Stimulated activated CD4-positive, alpha-beta T cell treated with anti-CD3 and anti-CD28 coated beads, Interleukin-2, amount 100 ng/mL, for 4 hours (primary cell): ENCODE results near the gene STIM2.

Source experiments
- DNase-seq: peaks from one replicate; pipeline ENCODE4 v3.0.0-alpha.2; 2020; ENCODE audit warnings: low read depth

STIM2 gene

GRCh38 chr4:26907731-26908599 is 47.3 kb downstream of the STIM2 start:
- no peak for DNase-seq

DNA sequence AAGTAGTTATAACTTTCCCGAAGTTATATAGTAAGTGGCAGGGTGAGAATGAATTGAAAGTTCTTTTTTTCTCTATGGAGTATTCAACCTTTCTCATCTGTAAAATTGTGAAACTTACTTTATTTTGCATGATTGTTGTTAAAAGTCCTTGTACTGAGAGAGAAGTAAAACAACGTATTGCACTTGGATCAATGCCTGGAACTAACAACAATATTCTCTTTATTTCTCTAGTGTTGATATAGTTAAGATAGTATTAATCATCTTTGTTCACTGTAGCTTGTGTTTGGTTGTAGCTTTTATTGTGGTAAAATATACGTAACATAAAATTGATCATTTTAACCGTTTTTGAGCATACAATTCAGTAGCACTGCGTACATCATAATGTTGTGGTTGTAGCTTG is 48.7 kb downstream of the STIM2 start:
- no peak for DNase-seq

DNA sequence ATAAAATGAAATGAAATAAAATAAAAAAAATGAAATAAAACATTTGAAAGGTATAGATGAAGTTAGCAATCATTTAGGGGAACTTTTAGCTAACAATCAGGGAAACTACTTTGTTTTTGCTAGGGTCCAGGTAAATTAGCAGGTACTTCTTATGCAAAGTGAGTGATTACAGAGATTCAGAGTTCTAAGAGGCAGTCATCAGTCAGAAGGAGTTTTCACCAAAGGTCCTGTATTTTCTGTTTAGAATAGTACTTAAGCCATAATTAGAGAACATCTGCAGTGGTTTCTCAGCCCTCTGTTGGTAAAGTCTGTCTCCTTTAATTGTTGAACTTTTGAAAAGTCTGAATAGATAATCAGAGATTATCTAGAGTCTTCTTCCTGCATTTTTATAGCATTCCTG is 50.6 kb downstream of the STIM2 start:
- no peak for DNase-seq

DNA sequence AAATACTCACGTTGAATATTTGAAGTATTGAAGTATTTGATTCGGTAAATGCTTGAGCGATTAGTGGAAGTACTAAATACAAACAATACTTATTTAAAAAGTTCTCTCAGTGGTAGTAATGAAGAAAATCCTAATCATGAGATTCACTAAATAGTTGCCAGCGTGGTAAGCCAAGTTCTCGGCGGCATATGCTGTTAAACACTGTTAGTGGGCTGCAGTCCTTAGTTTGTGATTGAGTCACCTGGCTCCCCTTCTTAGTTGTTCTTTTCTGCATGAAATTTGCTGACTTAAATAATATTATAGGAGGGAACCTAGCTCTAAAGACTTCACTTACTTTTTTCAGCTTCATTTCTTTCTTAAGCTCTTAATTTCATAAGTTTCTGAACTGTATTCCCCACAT is 51.4 kb downstream of the STIM2 start:
- DNase-seq = no peak

DNA sequence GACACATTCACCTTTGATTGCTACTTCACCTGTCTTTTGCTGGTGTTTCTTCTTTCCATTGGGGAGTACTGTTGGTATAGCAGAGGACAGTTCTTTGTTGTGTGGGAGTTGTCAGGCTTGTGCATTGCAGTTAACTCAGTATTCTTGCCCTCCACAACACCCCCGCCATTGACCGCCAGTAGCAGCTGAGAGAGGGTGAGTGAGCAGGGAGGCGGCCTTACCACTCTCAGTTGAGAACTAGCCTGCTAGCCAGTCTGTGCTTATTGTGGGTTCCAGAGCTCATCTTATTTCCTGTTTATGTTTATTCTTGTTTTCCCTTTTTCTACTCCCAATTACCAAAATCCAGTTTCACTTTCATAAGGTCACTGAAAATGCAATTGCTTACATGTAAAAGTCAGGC is 52.2 kb downstream of the STIM2 start:
- no peak for DNase-seq

DNA sequence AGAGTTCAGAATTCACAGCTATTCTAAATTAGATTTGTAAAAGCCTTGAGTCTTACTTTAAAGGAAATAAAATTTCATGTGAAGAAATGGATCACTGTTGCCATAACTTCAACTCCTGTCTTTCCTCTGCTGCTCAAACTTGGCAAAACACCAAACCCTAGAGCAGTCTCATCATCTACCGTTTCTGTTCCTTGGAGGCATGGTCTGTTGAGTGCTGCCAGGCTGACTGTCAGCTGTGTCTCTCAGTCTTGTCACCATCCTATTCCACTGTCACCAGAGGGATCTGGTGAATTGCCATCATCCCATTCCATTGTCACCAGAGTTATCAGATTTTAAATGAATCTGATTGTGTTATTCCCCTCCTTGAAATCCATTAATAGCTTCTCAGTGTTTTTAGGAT is 55.6 kb downstream of the STIM2 start:
- DNase-seq = no peak

DNA sequence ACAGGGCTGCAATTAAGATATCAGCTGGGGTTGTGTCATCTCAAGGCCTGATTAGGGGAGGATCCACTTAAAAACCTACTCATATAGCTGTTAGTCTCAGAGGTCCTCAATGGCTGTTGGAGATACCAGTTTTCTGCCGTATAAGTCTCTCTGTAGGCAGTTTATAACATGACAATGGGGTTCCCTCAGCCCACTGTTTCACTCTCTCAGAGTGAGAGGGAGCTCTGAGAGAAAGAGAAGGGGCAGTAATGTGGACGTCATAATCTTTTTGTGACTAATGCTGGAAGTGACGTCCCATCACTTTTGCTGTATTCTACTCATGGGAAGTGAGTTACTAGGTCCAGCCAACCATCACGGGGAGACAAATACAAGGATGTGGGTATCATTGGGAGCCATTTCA is 70.3 kb downstream of the STIM2 start:
- DNase-seq = no peak

- DNase-seq = no peak
Measured at GRCh38 chr4:26931451-26931850, 70.8 kb downstream of the STIM2 start.

DNA sequence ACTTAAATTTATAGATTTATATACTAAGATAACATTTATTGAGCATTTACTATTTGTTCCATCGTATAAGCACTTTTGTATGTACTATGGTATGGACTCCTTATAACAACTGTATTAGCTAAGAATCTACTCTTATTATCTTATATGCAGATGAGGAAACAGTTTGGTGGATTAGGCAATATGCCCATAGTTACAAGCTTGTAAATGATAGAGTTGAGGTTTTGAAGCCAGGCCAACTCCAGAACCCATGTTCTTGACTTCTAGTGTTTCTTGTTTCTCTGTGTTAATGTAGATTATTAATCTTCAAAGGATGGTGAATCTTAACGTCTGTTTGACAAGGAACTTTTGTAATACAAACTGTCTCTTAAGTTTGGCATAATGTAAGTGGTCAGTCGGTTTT is 71.3 kb downstream of the STIM2 start:
- DNase-seq = no peak

GRCh38 chr4:26935397-26935796 is 74.8 kb downstream of the STIM2 start:
- no peak for DNase-seq

DNA sequence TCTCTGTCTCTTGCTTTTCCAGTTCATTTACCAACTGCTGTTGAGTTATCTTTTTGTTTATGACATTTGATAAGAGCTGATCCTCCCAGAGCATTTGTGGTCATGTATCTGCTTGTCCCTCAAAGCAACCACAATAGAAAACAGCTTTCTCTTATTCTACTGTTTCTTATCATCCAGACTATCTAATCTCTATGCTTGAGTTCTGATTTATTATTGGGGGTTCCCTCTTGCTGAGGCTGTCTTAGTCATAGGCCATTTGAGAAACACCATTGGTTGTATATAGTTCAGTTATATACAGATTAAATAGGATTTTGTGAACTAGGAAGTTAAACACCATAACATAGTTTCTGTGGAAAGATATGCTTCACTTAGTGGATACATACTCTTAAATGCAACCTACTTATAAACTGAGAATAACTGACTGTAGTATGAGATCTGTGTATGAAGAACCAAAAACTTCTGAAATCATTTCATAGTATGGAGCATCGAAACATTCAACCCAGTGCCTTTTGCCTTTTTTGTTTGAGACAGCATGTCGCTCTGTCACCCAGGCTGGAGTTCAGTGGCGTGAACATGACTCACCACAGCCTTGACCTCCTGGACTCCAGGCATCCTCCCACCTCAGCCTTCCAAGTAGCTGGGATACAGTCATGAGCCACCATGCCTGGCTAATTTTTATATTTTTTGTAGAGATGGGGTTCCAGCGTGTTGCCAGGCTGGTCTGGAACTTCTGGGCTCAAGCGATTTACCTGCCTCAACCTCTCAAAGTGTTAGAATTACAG is 75.8 kb downstream of the STIM2 start:
- DNase-seq = no peak

DNA sequence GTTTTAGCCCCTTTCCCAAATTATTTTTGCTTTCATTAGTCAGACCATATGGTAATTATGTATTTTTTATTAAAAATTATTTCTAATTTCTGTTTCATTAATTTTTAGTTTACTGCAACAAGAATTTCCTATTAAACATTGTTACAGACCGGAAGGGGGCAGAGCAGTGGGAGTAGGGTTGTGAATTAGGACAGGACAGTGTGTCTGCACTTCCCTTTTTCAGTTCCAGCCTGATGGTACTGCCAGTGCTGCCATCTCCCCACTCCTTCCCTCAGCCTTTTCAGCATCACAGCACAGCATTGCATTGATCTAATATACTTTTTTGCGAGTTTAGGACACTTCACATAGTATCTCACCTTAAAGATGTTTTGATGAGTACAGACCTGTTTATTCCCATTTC is 76.5 kb downstream of the STIM2 start:
- DNase-seq = no peak

GRCh38 chr4:26937567-26937966 is 76.9 kb downstream of the STIM2 start:
- no peak for DNase-seq

GRCh38 chr4:26938516-26938915 is 77.9 kb downstream of the STIM2 start:
- DNase-seq = no peak

DNA sequence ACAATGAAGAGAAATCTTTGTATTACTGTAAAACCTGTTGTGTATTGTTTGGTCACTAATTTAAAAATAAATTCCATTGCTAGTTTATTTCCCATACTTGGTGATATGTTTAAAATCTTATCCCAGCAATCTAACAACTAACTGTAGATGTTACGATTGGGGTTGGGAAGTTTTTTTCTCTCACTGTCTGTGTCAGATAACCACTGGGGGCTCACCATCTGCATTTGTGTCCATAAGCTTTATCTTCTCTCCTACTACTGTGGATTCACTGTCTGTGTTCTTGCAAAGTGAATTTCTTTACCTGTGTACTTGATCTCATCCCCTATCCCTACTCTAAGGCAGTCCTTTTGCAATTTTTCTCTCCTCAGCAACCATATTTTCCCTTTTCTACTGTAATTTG is 81.3 kb downstream of the STIM2 start:
- DNase-seq = no peak

GRCh38 chr4:26942871-26943270 is 82.2 kb downstream of the STIM2 start:
- no peak for DNase-seq

DNA sequence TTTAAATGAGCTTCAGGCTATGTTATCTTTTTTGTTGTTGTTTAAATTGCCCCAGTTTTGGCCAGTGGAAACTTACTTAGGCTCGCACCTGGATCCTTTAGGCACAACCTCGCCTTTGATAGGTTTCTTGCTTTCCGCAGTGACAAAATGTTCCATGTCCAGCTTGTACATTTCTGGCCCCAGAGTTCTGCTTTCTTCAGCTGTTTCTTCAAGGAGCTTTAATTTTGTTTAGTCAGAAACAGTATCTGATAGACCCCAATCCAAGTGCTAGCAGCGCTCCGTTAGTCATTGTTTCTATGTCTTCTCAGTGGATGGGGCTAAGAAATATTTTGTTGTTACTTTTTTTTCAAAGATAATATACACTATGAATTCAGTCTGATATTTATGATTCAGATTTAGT is 82.8 kb downstream of the STIM2 start:
- no peak for DNase-seq

DNA sequence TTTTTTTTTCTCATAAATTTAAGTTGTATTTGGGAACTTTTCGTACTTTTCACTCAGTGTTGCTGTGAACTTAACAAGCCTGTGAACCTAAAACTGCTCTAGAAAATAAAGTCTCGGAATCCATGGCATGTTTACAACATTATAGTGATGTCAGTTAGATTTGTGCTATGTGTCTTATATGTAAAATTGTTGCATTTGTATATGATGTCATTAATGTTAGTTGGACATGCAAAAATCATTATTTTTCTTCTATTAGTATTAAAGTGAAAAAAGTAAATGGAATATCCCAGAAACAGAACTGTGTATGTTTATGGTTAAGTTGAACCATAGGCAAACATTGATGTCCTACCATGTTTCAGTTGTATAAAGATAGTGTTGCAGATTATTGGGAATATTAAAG is 85.2 kb downstream of the STIM2 start:
- DNase-seq = no peak

GRCh38 chr4:26947318-26947717 is 86.7 kb downstream of the STIM2 start:
- no peak for DNase-seq

DNA sequence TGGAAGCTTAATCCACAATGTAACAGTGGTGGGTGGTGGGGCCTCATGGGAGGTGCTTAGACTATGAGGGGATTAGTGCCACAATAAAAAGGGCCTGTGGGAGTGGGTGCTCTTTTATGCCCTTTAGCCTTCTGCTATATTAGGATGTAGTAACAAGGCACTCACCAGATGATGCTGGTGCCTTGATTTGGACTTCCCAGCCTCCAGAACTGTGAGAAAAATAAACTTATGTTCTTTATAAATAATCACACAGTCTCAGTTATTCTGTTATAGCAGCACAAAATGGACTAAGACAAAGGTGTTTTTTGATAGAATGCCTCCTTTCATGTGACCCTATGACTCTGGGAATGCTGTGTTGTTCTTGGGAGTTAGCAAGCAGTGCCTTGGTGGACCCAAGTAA is 89.8 kb downstream of the STIM2 start:
- DNase-seq = no peak

DNA sequence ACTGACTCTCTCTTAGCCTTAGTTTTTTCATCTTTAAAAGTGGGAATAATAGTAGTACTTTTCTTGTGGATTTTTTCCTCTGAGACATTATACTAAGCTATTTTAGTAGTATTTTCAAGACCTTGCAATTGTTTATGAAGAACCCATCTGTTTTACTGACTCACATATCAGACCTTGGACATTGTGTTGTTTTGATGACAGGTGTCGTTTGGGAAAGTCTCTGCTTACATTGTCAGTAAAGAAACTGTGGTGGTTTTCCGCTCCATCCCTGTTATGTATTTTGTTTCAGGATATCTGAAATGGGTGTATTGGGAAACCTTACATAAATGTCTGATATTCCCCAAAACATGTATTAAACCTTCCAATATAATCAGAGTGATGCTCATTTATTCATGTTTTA is 92.2 kb downstream of the STIM2 start:
- DNase-seq = no peak

- DNase-seq = no peak
Measured at GRCh38 chr4:26953366-26953765, 92.7 kb downstream of the STIM2 start.

- no peak for DNase-seq
Measured at GRCh38 chr4:26953770-26954423, 93.3 kb downstream of the STIM2 start.
